Fibroblast of skin of back (primary cell): ENCODE measurements around the gene CGB3.
"Not testable (repeated sequence)": the region's sequence is repeated elsewhere in the genome, so short reads cannot be mapped to it uniquely, and the experiment has no call there.

Experiments
- DNase-seq: peaks from one replicate; pipeline ENCODE4 v3.0.0-alpha.2; 2013

CGB3 gene

DNA sequence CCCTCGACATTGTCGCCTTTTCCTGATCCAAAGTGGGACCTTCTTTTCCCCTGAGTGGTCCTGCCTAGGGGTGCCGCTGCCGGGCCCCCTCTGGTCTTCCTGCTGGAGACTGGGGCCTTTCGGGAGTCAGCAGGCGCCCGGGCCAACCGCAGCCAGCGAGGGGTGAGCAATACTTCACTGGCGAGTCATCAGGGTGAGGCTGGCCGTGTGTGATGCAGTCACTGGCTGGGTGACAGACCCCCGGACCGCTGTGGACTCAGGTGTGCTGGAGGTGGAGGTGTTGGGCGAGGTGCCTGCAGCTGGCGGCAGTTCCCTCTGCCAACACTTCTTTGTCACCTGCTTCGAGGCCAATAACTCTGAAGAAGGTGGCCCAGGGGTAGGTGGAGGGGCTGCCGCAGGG, 18.0 kb upstream of the CGB3 start:
- DNase-seq, result no peak

DNA sequence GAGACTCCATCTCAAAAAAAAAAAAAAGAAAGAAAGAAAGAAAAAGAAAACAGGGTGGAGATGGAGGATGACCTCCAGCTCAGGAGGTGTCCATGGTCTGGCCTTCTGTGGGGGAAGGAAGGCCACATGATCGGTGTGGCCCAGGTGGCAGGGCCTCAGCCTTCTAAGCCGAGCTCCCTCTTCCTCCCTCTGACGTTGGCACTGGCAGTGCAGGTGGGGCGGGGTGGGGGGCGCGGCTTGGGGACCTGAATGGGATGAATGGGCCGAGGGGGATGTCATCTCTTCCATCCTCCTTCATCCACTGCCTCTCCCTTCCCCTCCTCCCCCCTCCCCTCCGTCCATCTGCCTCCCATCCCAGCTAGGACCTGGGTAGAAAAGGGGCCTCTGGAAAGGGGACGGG, 15.6 kb upstream of the CGB3 start:
- not testable (repeated sequence) for DNase-seq

DNA sequence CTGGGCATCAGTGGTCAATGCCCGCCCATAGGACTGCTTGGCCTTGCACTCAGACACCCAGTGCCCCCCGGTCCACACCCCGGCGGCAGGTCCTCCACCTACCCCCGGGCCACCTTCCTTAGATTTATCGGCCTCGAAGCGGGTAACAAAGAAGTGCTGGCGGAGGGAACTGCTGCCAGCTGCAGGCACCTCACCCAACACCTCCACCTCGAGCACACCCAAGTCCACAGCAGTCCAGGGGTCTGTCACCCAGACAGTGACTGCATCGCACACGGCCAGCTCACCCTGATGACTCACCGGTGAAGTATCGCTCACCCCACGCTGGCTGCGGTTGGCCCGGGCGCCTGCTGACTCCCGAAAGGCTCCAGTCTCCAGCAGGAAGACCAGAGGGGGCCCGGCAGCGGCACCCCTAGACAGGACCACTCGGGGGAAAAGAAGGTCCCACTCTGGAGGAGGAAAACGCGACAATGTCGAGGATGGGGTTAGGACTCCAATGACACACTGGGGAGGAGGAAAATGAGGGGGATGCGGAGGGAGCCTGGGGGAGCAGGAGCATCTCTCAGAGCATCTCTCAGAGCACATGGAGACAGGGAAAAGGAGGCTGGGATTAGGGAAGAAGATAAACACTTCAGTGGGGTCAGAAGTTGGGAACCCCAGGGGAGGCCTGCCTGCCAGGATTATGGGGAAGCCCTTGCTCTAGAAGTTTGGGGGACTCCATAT, 14.6 kb upstream of the CGB3 start:
- DNase-seq, result peak; percentile 89

DNA sequence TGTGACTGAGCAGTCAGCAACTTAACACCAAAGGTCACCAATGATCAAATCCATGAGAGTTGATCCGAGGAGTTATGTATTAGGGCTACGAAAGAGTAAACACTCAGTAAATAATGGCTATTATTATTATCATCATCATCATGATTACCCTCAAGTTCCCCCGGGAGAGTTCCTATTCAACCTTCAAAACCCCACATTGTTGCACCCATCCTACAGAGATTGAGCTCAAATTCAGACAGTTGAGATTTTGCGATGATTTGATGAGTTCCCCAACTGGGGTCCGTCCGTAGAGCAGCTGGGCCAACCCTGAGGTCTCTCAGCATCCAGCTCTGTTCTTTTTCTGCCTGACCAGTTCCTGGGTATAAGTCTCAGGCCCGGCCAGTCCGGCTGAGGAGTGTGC, 14.0 kb upstream of the CGB3 start:
- not testable (repeated sequence) for DNase-seq

DNA sequence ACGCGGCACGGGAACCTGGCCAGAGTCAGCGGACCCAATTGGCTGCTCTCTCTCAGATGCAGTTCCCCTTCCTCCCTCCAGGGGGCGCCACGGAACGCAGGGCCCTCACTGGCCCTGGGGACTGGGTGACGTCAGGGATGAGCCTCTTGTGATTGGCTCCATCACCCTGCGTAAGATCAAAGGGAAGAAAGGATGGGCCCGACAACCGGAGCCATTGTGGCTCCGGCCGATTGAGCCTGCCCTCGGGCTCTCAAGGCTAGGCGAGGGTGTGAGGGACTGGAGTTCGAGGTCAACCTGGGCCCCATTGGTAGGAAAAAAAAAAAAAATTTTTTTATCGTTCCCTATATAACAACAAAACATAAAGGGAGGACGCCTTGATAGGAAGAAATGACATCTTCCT, 12.7 kb upstream of the CGB3 start, which contains the start of gene CGB1:
CGB1 (minus strand) TSS at position 81 of the 400 bp plus-strand sequence. CDS start 184 bp downstream, outside the sequence.
- DNase-seq, result not testable (repeated sequence)

DNA sequence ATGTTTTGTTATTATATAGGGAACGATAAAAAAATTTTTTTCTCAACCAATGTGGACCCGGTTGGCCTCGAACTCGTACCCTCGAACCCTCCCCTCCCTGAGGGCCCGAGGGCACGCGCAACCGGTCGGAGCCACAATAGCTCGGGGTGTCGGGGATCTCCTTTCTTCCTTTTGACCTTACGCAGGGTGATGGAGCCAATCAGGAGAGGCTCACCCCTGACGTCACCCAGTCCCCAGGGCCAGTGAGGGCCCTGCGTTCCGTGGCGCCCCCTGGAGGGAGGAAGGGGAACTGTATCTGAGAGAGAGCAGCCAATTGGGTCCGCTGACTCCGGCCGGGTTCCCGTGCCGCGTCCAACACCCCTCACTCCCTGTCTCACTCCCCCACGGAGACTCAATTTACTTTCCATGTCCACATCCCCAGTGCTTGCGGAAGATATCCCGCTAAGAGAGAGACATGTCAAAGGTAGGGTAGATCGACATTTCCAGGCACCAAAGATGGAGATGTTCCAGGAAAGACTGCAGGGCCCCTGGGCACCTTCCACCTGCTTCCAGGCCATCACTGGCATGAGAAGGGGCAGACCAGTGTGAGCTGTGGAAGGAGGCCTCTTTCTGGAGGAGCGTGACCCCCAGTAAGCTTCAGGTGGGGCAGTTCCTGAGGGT, 7.6 kb upstream of the CGB3 start, which contains the start of gene CGB2:
CGB2 (plus strand) TSS at position 249 of the 660 bp plus-strand sequence; CDS start at position 455, 206 bp downstream.
- DNase-seq, result not testable (repeated sequence)

DNA sequence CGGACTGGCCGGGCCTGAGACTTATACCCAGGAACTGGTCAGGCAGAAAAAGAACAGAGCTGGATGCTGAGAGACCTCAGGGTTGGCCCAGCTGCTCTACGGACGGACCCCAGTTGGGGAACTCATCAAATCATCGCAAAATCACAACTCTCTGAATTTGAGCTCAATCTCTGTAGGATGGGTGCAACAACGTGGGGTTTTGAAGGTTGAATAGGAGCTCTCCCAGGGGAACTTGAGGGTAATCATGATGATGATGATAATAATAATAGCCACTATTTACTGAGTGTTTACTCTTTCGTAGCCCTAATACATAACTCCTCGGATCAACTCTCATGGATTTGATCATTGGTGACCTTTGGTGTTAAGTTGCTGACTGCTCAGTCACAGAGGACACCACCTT, 6.2 kb upstream of the CGB3 start:
- DNase-seq, result not testable (repeated sequence)

DNA sequence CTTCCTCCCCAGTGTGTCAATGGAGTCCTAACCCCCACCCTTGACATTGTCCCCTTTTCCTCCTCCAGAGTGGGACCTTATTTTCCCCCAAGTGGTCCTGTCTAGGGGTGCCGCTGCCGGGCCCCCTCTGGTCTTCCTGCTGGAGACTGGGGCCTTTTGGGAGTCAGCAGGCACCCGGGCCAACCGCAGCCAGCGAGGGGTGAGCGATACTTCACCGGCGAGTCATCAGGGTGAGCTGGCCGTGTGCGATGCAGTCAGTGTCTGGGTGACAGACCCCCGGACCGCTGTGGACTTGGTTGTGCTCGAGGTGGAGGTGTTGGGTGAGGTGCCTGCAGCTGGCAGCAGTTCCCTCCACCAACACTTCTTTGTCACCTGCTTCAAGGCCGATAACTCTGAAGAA, 5.6 kb upstream of the CGB3 start:
- DNase-seq, result peak; percentile 72

DNA sequence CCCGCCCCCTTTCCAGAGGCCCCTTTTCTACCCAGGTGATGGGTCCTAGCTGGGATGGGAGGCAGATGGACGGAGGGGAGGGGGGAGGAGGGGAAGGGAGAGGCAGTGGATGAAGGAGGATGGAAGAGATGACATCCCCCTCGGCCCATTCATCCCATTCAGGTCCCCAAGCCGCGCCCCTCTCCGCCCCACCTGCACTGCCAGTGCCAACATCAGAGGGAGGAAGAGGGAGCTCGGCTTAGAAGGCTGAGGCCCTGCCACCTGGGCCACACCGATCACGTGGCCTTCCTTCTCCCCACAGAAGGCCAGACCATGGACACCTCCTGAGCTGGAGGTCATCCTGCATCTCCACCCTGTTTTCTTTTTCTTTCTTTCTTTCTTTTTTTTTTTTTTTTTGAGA, 4.6 kb upstream of the CGB3 start:
- DNase-seq, result not testable (repeated sequence)

DNA sequence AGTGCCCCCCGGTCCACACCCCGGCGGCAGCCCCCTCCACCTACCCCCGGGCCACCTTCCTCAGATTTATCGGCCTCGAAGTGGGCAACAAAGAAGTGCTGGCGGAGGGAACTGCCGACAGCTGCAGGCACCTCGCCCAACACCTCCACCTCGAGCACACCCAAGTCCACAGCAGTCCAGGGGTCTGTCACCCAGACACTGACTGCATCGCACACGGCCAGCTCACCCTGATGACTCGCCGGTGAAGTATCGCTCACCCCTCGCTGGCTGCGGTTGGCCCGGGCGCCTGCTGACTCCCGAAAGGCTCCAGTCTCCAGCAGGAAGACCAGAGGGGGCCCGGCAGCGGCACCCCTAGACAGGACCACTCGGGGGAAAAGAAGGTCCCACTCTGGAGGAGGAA, 1.5 kb upstream of the CGB3 start:
- DNase-seq, result peak; percentile 34

DNA sequence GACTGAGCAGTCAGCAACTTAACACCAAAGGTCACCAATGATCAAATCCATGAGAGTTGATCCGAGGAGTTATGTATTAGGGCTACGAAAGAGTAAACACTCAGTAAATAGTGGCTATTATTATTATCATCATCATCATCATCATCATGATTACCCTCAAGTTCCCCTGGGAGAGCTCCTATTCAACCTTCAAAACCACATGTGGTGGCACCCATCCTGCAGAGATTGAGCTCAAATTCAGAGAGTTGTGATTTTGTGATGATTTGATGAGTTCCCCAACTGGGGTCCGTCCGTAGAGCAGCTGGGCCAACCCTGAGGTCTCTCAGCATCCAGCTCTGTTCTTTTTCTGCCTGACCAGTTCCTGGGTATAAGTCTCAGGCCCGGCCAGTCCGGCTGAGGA, 955 bp upstream of the CGB3 start:
- DNase-seq, result not testable (repeated sequence)

DNA sequence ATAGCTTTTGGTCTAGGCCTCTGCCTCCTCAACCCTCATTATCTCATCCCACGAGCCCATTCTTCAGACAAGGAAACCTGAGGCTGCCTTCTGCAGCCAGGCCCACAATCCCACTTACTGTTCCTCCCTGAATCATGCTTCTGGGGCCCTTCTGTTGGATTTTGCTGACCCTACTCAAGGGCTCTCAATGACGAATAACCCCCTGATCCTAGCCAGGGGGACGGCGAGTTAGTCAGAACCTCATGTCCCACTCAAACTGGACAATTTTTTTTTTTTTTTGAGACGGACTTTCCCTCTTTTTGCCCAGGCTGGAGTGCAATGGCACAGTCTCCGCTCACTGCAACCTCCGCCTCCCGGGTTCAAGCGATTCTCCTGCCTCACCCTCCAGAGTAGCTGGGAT, 2.0 kb downstream of the CGB3 start:
- DNase-seq, result no peak

DNA sequence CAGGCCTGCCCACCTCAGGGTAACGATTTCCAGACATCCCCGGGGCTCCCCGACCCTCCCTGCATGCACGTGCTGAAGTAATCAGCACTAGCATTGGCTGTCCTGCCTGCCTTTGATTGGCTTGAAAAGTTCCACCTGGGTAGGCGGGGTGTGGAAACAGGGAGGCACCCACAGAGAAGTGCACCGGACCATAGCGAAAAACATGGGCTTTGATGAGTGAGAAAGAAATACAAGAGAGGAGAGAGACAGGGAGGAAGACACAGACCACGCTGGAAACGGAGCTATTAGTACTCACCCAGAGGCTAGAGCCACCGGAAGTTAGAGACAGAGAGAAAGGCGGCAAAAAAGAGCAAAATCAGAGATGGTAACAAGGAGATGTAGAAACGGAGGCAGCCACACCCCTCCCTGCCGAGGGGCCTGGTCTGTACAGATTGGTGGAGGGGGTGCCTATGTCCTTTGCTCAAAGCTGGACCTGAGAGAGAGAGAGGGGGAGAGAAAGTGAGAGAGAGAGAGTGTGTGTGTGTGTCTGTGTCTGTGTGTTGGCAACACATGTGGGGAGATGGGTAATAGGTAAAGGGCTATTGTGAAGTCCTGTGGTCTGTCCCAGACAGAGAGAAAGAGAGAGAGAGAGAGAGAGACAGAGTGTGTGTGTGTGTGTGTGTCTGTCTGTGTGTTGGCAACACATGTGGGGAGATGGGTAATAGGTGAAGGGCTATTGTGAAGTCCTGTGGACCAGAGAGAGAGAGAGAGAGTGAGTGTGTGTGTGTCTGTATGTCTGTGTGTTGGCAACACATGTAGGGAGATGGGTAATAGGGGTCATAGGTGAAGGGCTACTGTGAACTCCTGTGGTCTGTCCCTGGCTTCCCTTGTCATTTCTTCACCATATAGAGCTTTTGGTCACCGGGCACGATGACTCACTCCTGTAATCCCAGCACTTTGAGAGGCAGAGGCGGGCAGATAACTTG, 2.9 kb downstream of the CGB3 start:
- peak; percentile 43 for DNase-seq

DNA sequence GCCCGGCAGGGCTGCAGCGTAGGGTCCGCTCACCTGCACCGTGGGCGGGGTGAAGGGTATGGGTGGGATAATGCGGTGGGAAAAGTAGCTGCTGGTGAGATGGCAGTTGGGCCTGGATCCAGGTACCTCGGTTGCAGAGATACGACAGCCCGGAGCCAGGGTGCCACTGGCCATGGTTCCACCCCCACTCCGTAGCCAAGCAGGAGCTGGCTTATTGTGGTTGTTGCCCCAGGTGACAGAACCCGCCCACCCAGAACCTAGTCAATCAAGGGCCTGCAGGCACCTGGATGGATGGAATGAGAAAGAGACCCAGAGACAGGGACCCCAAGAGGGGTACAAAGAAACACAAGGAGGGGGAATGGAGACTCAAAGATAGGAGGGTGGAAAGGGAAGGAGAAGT, 3.8 kb downstream of the CGB3 start:
- no peak for DNase-seq

DNA sequence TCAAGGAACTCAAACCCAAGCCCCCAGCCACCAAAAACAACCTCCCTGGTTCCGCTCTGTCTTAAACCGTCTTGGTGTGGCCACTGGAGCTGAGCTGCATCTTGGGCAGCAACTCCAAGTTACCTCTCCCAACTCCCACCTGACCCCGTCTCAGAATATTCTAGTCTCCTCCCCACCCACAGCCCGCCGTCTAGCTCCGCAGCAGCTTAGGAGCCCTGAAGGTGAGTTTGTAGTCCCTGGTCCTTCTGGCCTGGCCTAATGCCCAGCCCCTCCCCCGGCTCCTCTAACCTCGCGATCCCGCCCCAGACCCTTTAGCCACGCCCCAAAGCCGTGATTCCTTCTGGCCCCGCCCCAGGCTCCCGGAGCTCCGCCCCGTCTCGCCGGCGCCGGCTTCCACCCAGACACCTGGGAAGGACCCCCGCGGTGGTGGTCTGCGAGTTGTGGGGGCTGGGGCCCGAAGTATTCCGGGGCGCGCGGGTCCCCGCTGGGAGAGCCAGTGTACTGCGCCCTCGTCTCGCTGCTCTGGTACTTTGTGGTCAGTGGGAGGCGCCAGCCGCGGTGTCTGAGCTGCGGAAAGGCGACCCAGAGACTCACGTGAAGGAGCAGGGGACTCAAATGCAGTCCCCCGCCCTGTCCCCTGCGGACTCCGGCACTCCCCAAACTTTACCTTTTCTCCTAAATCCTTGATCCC, 4.7 kb downstream of the CGB3 start:
- DNase-seq, result peak; percentile 39

DNA sequence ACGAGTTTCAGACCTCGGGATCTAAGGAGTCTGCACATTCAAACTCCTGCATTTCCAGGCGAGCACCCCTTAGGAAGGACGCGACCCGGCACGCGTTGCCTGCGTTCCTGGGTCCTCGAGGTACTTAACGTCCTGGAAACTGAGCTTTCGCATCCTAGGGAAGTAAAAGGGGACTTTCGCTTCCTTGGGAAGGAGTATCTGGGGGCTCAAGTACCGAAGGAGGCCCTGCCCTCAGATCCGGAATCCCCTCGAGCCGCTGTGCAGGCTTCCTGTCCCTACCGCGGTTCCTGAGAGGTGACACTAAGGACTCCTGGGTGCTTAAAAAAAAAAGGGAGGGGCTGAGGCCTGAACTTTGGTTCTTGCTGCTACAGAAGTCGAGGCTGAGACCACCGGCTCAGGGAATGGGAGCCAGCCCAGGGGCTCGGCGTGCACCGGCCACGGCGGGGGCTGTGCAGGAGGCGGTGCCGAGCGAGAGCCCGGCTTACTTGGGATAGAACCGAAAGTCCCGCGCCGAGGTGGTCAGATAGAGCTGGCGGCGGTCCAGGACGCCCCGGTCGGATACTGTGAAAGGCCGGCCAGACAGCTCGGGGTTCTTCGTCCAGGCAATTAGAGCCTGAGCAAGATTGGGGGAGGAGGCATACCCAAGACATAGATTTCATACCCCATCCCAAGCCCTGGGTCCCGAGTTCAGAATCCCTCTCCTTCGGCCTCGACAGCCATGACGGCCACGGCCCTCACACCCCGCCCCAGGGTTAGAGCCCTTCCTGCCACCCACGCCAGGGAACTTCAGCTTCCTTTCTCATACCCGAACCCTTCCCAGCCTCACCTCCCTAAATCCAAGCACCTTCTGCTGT, 5.5 kb downstream of the CGB3 start:
- not testable (repeated sequence) for DNase-seq

DNA sequence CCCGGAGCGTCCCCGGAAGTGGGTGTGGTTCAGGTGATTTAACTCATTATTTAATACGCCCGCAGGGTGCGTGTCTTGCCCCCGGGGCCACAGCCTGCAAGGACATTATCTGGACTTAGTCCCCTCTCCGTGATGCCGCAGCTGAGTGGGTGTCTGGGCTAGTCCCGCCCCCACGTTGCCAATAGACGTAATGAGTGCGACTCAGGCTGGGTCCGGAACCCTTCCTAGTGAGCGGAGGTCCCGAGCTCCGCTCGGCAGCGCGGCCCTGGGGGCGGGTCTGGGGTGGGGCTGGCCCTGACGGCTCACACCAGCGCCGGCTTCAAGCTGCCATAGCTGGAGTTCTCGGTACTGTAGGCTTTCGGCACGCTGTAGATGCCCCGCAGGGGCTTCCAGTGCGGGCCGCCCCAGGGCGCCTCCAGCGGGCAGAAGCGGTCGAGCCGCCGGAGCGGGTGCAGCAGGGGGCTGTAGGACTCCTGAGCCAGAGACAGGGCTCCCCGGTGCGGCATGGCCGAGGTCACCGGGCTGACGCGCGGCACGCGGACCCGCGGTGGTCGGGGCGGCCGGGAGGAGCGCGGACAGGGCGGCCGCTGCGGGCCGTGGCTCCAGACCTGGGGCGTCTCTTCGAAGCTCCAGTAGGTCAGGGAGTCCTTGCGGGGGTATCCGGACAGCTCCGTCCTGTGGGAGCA, 6.3 kb downstream of the CGB3 start:
- DNase-seq, result peak; percentile 67

DNA sequence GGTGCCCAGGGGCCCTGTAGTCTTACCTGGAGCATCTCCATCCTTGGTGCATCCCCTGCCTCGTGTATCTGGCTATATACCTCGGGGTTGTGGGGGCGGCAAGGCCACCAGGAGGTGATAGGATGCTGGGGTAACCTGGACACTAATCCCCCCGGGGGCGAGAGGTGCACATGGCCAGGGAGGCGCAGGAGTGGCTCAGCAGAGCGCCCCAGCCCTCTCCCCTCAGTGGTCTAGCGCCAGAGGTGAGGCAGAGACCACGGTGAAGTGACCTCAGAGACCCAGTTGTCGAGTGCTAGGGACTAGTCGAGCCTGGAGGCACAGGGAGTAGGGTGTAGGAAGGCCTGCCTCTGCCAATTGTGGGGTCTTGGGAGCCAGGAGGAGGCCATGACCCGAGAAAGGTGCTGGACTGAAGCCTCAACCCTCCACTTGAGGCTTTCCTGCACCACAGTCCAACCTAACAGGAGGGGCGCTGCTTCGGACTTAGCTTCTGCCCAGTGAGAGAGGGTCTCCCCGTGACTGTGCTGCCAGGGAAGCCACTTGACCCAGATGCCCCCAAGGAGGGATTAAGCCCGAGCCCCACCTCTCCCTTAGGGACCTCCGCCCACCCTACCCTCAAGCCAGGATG, 7.0 kb downstream of the CGB3 start, which contains the start of gene LHB:
LHB (minus strand) TSS at position 51 of the 625 bp plus-strand sequence; CDS start at position 41, 10 bp downstream.
- DNase-seq, result no peak

DNA sequence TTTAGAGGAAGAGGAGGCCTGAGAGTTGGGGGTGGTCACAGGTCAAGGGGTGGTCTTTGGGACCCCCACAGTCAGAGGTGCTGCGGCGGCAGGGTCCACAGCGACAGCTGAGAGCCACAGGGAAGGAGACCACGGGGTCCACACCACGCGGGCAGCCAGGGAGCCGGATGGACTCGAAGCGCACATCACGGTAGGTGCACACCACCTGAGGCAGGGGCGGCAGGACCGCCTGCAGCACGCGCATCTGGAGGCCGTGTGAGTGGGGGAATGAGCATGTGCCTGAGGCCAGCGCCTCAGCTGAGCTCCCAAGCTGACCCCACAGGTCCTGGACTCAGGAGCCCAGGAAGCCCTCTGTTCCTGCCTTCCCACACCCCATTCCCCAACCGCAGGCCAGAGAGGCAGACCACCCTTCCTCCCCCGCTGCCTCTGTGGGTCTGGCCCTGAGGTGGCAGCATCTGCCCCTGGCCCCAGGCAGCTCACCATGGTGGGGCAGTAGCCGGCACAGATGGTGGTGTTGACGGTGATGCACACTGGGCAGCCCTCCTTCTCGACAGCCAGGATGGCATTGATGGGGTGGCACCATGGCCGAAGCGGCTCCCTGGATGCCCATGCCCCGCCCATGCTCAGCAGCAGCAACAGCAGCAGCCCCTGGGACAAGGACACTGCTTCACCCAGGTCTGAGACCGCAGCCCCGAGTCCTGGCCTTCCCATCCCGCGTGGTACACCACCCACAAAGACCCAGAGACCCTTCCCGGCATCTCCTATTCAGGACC, 7.9 kb downstream of the CGB3 start:
- DNase-seq, result no peak
